D341Med (cell line): Measurements from ENCODE around the gene EYS.
A peak's percentile ranks its signal among the peaks of the same experiment; 100 is the strongest.
"Not testable (repeated sequence)": the region's sequence is repeated elsewhere in the genome, so short reads cannot be mapped to it uniquely, and the experiment has no call there.

Experiments used
- DNase-seq: peaks from one replicate; pipeline ENCODE4 v3.0.0; 2012; ENCODE audit warnings: low spot score

Gene EYS

DNA sequence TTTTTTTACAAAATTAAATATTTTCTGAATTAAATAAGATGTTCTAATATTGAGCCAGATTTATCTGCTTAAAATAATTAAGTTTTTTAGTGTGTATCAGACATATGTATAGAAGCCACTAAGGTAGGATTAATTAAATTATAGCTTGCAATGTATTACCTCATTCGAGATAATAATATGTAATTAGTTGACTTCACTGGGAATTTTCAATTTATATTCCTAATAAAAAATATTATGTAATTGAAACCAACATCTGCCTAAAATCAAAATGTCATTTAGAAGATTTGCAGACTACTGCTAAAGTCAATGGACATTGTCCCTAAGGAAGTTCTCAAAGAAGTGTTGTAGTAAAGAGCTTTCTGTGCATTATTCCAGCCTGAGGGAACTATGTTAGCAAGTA is 254.7 kb downstream of the EYS start:
- DNase-seq: no peak

GRCh38 chr6:65450451-65450850 is 256.6 kb downstream of the EYS start:
- DNase-seq: peak; percentile 12

DNA sequence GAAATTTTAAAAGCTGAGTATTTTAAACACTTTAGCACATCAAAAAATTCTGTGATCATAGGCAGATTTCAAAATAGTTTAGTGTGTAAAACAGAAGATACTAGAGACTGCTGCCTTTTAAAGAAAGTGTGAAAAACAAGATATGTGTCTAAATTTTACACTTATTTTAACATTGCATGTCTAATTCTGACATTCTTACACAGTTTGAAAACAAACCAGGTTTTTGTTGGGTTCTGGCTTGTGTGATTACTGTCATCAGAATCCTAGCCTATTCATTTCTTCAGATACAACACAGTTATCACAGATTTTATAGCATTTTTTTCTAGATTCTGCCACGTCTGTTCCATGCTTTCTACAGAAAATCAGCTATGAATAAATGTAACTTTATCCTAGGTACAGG is 257.1 kb downstream of the EYS start:
- DNase-seq: no peak

DNA sequence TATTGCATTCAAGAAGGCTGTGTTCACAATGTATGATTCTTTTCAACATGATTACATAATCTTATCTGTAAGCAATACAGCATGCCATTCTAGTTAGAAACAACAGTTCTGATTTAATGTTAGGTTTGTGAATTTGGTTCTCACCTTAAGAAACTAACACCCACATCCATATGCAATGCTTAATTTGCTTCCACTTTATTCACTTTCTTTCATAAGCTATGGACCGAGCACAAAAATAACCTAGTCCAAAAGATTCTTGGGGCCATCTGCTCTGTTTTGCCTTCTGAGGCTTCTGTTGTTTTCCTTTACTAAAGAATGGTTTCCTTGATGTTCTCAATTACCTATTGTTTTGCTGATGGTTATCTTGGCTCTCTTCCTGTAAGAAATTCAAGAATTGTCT is 258.2 kb downstream of the EYS start:
- no peak for DNase-seq

- no peak for DNase-seq
Measured at GRCh38 chr6:65436281-65436680, 270.7 kb downstream of the EYS start.

GRCh38 chr6:65416621-65417020 is 290.4 kb downstream of the EYS start:
- DNase-seq: no peak

GRCh38 chr6:65410309-65410708 is 296.7 kb downstream of the EYS start:
- no peak for DNase-seq

DNA sequence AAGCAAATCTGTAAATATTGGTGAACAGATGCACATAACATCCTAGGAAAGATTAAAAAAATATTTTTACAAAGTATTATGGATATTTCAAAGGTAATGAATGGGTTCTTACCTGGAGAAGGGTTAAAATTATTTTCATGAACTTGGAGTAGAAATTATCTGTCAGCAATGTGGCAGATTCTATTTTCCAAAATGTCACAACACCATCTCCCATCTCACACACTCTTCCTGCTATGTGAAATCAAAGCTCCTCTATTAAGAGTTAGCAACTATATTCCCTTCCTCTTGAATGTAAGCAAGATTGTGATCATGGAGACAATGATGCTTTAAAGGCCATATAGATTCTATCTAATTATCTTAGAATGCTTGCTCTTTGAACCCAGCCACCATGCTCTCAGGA is 304.5 kb downstream of the EYS start:
- DNase-seq: no peak

DNA sequence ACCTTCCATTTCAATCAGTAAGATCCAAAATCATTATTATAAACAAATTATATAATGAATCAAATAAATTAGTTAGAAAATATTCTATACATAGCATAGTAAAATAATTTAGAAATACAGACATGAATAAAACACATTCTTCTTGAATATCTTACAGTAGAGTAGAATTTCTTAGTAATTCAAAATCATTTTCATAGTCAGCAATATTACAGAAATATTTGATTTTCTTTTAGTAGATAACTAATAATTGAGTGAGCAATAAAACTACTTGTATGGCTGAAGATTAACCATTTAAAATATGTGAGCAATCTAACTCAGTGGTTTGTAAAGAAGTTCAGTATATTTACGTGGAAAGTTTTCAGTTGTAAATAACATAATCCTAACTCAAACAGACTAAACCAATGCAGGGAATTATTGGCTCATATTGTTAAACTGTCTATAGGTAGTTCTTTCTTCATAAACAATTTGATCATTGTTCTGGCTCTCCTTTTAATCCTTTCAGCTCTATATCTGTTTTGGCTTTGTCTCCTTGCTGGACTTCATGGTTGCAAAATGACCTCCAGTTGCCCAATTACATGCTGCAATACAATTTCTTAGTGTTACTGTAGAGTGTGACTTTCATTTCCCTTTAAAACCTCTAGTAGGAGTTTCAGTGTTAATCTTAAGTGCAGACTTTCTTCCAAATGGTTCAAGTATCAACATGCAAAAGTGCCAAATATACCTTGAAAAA is 307.5 kb downstream of the EYS start:
- no peak for DNase-seq

- DNase-seq: no peak
Measured at GRCh38 chr6:65398851-65399250, 308.2 kb downstream of the EYS start.

DNA sequence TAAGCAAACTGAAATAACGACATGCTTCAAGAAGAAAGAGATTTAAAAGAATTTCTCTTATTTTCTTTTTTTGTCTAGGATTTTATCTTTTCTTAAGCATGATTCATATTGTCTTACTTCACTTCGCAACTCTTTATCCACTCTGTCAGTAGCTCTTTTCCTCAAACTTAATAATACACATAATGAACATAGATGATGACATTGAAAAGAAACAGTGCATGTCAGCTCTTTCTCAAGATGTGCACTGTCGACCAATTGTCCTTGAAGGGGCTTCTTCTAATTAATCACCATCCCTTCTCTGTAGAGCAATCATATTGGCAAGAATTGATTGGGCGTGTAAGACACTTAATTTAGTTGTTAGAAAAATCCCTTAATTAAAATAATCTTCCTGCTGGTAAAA is 356.5 kb downstream of the EYS start:
- no peak for DNase-seq

DNA sequence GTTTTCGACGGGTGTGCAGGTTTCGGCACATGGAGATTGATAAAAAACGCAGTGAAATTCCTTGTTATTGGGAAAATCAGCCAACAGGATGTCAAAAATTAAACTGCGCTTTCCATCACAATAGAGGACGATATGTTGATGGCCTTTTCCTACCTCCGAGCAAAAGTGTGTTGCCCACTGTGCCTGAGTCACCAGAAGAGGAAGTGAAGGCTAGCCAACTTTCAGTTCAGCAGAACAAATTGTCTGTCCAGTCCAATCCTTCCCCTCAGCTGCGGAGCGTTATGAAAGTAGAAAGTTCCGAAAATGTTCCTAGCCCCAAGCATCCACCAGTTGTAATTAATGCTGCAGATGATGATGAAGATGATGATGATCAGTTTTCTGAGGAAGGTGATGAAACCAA is 404.4 kb downstream of the EYS start:
- DNase-seq: not testable (repeated sequence)

DNA sequence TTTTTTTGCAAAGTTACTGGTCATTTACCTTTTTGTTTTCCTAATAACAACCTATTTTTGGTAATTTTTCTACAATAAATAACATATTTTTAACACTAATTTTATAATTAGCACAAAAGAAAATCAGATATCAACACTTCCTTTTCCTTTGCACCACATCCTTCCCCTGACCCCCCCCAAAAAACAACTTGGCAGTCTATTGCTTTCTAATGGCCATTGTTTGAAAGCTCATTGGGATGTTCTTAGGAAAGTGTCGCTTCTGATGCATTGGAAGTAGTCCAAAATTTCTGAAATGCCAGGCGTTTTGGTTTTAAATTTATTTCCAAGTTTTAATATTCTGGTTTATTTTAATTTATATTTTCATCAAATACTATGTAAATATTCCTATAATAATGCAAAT is 407.8 kb downstream of the EYS start:
- no peak for DNase-seq

DNA sequence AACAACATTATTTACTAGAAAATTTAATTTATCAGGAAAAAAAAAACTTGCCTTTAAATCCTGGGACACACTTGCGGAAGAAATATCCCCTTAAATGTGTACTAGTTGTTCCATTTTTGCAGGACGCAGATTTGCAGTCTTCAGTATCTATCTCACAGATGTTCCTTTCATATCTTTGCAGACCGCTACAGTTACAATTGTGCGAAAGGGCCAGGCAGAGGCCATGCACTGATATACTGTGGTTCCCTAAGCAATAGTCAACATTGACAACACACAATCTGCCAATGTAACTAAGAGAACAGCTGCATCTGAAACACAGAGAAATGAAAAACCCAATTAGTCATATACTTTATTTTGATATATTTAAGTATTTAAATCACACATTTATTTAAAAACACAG is 411.2 kb downstream of the EYS start:
- no peak for DNase-seq

- no peak for DNase-seq
Measured at GRCh38 chr6:65289491-65289890, 417.5 kb downstream of the EYS start.

GRCh38 chr6:65285275-65285674 is 421.8 kb downstream of the EYS start:
- DNase-seq: no peak

GRCh38 chr6:65280060-65280459 is 427.0 kb downstream of the EYS start:
- DNase-seq: no peak

GRCh38 chr6:65262241-65262640 is 444.8 kb downstream of the EYS start:
- no peak for DNase-seq

DNA sequence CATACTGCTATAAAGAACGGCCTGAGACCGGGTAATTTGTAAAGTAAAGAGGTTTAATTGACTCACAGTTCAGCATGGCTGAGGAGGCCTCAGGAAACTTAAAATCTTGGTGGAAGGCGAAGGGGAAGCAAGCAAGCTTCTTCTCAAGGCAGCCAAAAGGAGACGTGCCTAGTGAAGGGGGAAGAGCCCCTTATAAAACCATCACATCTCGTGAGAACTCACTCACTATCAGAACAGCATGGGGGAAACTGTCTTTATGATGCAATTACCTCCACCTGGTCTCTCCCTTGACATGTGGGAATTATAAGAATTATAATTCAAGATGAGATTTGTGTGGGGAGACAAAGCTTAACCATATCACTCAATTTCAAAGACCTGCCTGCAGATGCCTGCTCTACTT is 447.0 kb downstream of the EYS start:
- no peak for DNase-seq

DNA sequence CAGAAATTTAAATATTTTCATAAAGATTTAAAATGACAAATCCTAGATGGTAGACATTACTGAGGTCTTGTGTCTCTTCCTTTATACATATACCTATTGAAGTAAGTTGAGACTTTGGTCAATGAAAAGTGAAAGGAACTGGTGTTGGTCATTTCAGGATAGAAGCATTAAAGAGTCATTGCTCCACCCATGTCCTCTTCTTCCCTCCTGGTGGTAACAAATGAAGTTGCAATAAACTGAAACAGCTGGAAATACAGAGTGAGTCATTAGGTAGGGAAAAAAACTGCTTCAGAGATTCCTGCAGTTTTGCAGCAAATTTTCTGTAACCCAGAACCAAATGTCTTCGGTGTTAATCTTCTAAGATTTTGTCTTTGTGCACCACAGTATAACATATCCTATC is 448.0 kb downstream of the EYS start:
- DNase-seq: no peak

DNA sequence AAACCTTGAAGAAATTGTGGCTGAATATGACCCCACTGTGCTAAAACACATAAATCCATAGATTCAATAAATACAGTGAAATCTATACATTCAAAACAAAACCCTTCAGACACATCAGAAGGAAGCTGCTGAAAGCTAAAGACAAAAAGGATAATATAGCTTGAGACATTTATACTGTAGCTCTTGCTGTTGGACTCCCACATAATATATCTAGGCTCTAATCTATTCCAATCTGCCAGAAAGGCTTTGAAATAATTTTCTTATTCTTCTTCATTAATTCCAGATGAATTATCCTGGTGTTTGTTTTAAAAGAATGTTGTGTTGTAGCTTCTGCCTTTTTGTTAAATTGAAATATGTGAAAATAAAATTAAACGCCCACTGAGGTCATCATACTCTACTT is 454.0 kb downstream of the EYS start:
- DNase-seq: no peak

GRCh38 chr6:65248101-65248610 is 458.9 kb downstream of the EYS start:
- no peak for DNase-seq

DNA sequence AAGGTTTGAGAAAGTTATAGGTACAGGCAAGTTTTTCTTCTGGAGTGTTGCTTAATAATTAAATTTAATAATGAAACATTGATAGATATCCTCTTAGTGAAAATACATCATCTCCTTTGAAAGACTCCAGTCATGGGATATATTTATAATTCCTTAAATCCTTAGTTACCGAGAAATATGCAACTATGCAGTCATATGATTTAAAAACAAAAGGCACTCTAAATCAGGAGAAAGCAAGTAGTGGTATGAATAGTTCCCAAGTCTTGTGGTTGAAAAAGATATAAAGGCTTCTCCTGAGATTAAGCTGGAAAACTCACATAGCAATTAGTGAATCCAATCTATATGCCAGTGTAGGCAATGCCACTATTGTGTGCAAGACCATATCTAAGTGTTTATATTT is 475.4 kb downstream of the EYS start:
- no peak for DNase-seq

GRCh38 chr6:65229825-65230224 is 477.2 kb downstream of the EYS start:
- DNase-seq: no peak
